NT2/D1 (cell line): ENCODE data around the gene PARD6B.
"Not testable (repeated sequence)": the region's sequence is repeated elsewhere in the genome, so short reads cannot be mapped to it uniquely, and the experiment has no call there.

Experiments
- DNase-seq: peaks from one replicate; pipeline ENCODE4 v3.0.0-alpha.2; 2011; ENCODE audit warnings: low read depth, low spot score
- H3K27me3 ChIP-seq: 2 replicates; pipeline ENCODE4 v1.6.0; 2011; ENCODE audit warnings: mild to moderate bottlenecking; ENCODE audit not compliant: insufficient read length, insufficient read depth
- H3K36me3 ChIP-seq: 2 replicates; pipeline ENCODE4 v1.6.1; 2011; ENCODE audit warnings: mild to moderate bottlenecking, low read length, mixed read lengths; ENCODE audit not compliant: insufficient read depth, insufficient read length
- H3K4me1 ChIP-seq: 2 replicates; pipeline ENCODE4 v1.5.1; 2011; ENCODE audit not compliant: insufficient read depth, insufficient read length
- H3K4me3 ChIP-seq: 2 replicates; pipeline ENCODE4 v1.5.1; 2011; ENCODE audit warnings: low read depth; ENCODE audit not compliant: insufficient read length
- H3K9ac ChIP-seq: 2 replicates; pipeline ENCODE4 v1.6.0; 2011; ENCODE audit warnings: low read depth; ENCODE audit not compliant: insufficient read length
- H3K9me3 ChIP-seq: 2 replicates; pipeline ENCODE4 v1.5.1; 2011; ENCODE audit warnings: mild to moderate bottlenecking, low read length; ENCODE audit not compliant: insufficient read depth
- SUZ12 ChIP-seq: IDR thresholded peaks from 2 replicates; pipeline ENCODE4 v1.6.1; 2011; ENCODE audit not compliant: insufficient read length, insufficient read depth; ENCODE audit errors: extremely low read depth
- YY1 ChIP-seq: IDR thresholded peaks from 2 replicates; pipeline ENCODE4 v1.6.1; 2011; ENCODE audit not compliant: insufficient read length, insufficient read depth
- ZNF274 ChIP-seq: IDR thresholded peaks from 2 replicates; pipeline ENCODE4 v1.6.1; 2011; ENCODE audit warnings: mild to moderate bottlenecking, low read depth, low read length

PARD6B gene

GRCh38 chr20:50798650-50799049, 67.3 kb downstream of the PARD6B start:
- TF ChIP-seq SUZ12 (no peak), ZNF274 (no peak), YY1 (no peak)
- Histone ChIP-seq H3K9ac (no peak overlapping the region), H3K9me3 (no peaks in the 10 kb centered on the region), H3K4me1 (no peaks in the 10 kb centered on the region), H3K27me3 (no peaks in the 10 kb centered on the region), H3K4me3 (no peak overlapping the region), H3K36me3 (no peaks in the 10 kb centered on the region)
- DNase-seq, result no peak

GRCh38 chr20:50799176-50799889, 68.0 kb downstream of the PARD6B start:
- H3K4me3 ChIP-seq, result no peak overlapping the region

GRCh38 chr20:50799890-50800550, 68.6 kb downstream of the PARD6B start:
- no peak for TF ChIP-seq ZNF274
- TF ChIP-seq YY1, result no peak
- no peak for TF ChIP-seq SUZ12
- DNase-seq, result no peak
- H3K9ac ChIP-seq, result no peak overlapping the region
- no peaks in the 10 kb centered on the region for H3K9me3 ChIP-seq
- H3K36me3 ChIP-seq, result no peaks in the 10 kb centered on the region
- no peaks in the 10 kb centered on the region for H3K4me1 ChIP-seq
- no peak overlapping the region for H3K4me3 ChIP-seq
- no peaks in the 10 kb centered on the region for H3K27me3 ChIP-seq

More at GRCh38 chr20:50799176-50799889, 68.0 kb downstream of the PARD6B start:
- Histone ChIP-seq H3K36me3 (no peaks in the 10 kb centered on the region), H3K27me3 (no peaks in the 10 kb centered on the region), H3K9ac (no peak overlapping the region), H3K4me1 (no peaks in the 10 kb centered on the region), H3K9me3 (no peaks in the 10 kb centered on the region)
- TF ChIP-seq ZNF274 (no peak), YY1 (no peak), SUZ12 (no peak)
- DNase-seq, result no peak

GRCh38 chr20:50800986-50801746, 69.8 kb downstream of the PARD6B start:
- not testable (repeated sequence) for DNase-seq, H3K4me1 ChIP-seq, H3K9ac ChIP-seq, H3K9me3 ChIP-seq, H3K36me3 ChIP-seq, H3K4me3 ChIP-seq, H3K27me3 ChIP-seq

- TF ChIP-seq ZNF274 (no peak), YY1 (no peak), SUZ12 (no peak)
- Histone ChIP-seq H3K36me3 (no peaks in the 10 kb centered on the region), H3K9ac (no peak overlapping the region), H3K4me3 (no peak overlapping the region), H3K27me3 (no peaks in the 10 kb centered on the region), H3K9me3 (no peaks in the 10 kb centered on the region), H3K4me1 (no peaks in the 10 kb centered on the region)
- no peak for DNase-seq
These were observed 70.4 kb downstream of the PARD6B start for GRCh38 chr20:50801747-50802125.

GRCh38 chr20:50802289-50802688, 70.9 kb downstream of the PARD6B start:
- Histone ChIP-seq H3K9me3 (no peaks in the 10 kb centered on the region), H3K27me3 (no peaks in the 10 kb centered on the region), H3K4me1 (no peaks in the 10 kb centered on the region), H3K4me3 (no peak overlapping the region), H3K9ac (no peak overlapping the region), H3K36me3 (no peaks in the 10 kb centered on the region)
- no peak for DNase-seq
- TF ChIP-seq SUZ12 (no peak), YY1 (no peak), ZNF274 (no peak)
